22Rv1 (cell line): ENCODE results near the gene TNFSF9.
A peak's percentile ranks its signal among the peaks of the same experiment; 100 is the strongest.
"Not testable (repeated sequence)": the region's sequence is repeated elsewhere in the genome, so short reads cannot be mapped to it uniquely, and the experiment has no call there.

ENCODE experiments used
- H3K27ac ChIP-seq: fragments of 450-650 bp; 2 replicates; pipeline ENCODE4 v1.5.1; 2017
- ZFX ChIP-seq: fragments of 450-650 bp; IDR thresholded peaks from 2 replicates; pipeline ENCODE4 v1.6.1; 2017; ENCODE audit warnings: antibody characterized with exemption, borderline replicate concordance
- TF ChIP-seq, protein P1 (sequence below): fragments of 450-650 bp; IDR thresholded peaks from 2 replicates; pipeline ENCODE4 v1.5.1; 2017; ENCODE audit warnings: mild to moderate bottlenecking

TNFSF9 gene

GRCh38 chr19:6551607-6552450 is 21.0 kb downstream of the TNFSF9 start:
- TF ChIP-seq, protein P1, sequence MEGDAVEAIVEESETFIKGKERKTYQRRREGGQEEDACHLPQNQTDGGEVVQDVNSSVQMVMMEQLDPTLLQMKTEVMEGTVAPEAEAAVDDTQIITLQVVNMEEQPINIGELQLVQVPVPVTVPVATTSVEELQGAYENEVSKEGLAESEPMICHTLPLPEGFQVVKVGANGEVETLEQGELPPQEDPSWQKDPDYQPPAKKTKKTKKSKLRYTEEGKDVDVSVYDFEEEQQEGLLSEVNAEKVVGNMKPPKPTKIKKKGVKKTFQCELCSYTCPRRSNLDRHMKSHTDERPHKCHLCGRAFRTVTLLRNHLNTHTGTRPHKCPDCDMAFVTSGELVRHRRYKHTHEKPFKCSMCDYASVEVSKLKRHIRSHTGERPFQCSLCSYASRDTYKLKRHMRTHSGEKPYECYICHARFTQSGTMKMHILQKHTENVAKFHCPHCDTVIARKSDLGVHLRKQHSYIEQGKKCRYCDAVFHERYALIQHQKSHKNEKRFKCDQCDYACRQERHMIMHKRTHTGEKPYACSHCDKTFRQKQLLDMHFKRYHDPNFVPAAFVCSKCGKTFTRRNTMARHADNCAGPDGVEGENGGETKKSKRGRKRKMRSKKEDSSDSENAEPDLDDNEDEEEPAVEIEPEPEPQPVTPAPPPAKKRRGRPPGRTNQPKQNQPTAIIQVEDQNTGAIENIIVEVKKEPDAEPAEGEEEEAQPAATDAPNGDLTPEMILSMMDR = no peak
- TF ChIP-seq ZFX = no peak
- H3K27ac ChIP-seq = no peak overlapping the region

- no peak overlapping the region for H3K27ac ChIP-seq
- no peak for TF ChIP-seq ZFX
- TF ChIP-seq, protein P1 = no peak
These were observed 25.2 kb downstream of the TNFSF9 start for GRCh38 chr19:6556043-6556449.

- TF ChIP-seq ZFX = no peak
- TF ChIP-seq, protein P1 = no peak
- H3K27ac ChIP-seq = no peak overlapping the region
These were observed 25.8 kb downstream of the TNFSF9 start for GRCh38 chr19:6556480-6557195.

DNA sequence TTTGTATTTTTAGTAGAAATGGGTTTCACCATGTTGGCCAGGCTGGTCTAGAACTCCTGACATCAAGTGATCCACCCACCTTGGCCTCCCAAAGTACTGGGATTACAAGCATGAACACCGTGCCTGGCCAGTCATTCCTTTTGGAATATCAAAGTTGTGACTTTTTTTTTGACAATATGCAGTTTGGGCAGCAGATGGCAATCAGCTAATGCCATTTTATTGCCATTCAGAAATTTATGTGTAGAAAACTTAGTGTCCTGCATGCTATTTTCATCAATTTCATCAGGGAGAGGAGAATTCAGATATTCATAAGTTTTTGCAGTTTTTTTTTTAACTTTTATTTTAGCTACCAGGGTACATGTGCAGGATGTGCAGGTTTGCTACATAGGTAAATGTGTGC is 31.6 kb downstream of the TNFSF9 start:
- TF ChIP-seq, protein P1 = 0 out of 2 replicates have a peak, but pooled peaks have one; percentile 5
- H3K27ac ChIP-seq = not testable (repeated sequence)

DNA sequence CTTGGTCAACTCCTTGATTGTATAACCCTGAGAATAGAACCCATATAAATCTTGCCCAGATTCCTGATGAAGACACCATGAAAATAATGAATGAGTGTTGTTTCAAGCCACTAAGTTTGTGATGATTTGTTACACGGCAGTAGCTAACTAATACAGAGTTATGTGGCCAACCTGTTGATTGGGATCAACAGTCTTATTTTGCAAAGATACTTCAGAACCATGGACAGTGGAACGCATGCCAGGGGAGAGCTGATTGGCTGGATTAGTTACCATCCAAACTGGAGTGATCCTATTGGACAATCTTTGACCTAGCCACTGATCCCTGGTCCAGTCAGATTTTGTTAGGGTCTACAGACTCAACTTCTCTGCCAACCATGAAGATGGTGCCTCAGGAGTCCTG is 33.6 kb downstream of the TNFSF9 start:
- TF ChIP-seq ZFX = no peak
- TF ChIP-seq, protein P1 = no peak
- H3K27ac ChIP-seq = no peak overlapping the region

GRCh38 chr19:6566727-6567126 is 35.9 kb downstream of the TNFSF9 start:
- H3K27ac ChIP-seq = not testable (repeated sequence)

GRCh38 chr19:6568010-6568526 is 37.2 kb downstream of the TNFSF9 start:
- H3K27ac ChIP-seq = no peak overlapping the region
- TF ChIP-seq, protein P1 = no peak
- no peak for TF ChIP-seq ZFX
